HEK293 (cell line): ENCODE data around the gene COPZ1.
A peak's percentile ranks its signal among the peaks of the same experiment; 100 is the strongest.

Experiments used
- EGR2 ChIP-seq: fragments of 450-650 bp; formaldehyde crosslinking; IDR thresholded peaks from 2 replicates; pipeline ENCODE4 v1.5.1; 2016; ENCODE audit warnings: low read depth, missing biosample characterization, missing genetic modification characterization
- KLF7 ChIP-seq: fragments of 450-650 bp; formaldehyde crosslinking; IDR thresholded peaks from 2 replicates; pipeline ENCODE4 v1.5.1; 2016; ENCODE audit warnings: missing biosample characterization, missing genetic modification characterization, borderline replicate concordance
- MYNN ChIP-seq: fragments of 450-650 bp; formaldehyde crosslinking; IDR thresholded peaks from 2 replicates; pipeline ENCODE4 v1.5.1; 2016; ENCODE audit warnings: missing biosample characterization, missing genetic modification characterization, borderline replicate concordance
- PRDM2 ChIP-seq: fragments of 450-650 bp; formaldehyde crosslinking; IDR thresholded peaks from 2 replicates; pipeline ENCODE4 v1.5.1; 2016; ENCODE audit warnings: missing biosample characterization, missing genetic modification characterization, borderline replicate concordance
- SP7 ChIP-seq: fragments of 450-650 bp; formaldehyde crosslinking; IDR thresholded peaks from 2 replicates; pipeline ENCODE4 v1.5.1; 2016; ENCODE audit warnings: missing biosample characterization, missing genetic modification characterization
- TRIM28 ChIP-seq: IDR thresholded peaks from 2 replicates; pipeline ENCODE4 v1.6.1; 2011; ENCODE audit warnings: low read length, control low read depth, borderline replicate concordance
- YY1 ChIP-seq: fragments of 450-650 bp; formaldehyde crosslinking; IDR thresholded peaks from 2 replicates; pipeline ENCODE4 v1.5.1; 2018; ENCODE audit warnings: missing biosample characterization, missing genetic modification characterization
- YY2 ChIP-seq: fragments of 450-650 bp; formaldehyde crosslinking; IDR thresholded peaks from 2 replicates; pipeline ENCODE4 v1.5.1; 2016; ENCODE audit warnings: missing biosample characterization, missing genetic modification characterization
- ZEB2 ChIP-seq: fragments of 450-650 bp; formaldehyde crosslinking; IDR thresholded peaks from 2 replicates; pipeline ENCODE4 v1.5.1; 2016; ENCODE audit warnings: missing biosample characterization, missing genetic modification characterization
- ZFP69B ChIP-seq: fragments of 450-650 bp; formaldehyde crosslinking; IDR thresholded peaks from 2 replicates; pipeline ENCODE4 v1.5.1; 2016; ENCODE audit warnings: missing biosample characterization, missing genetic modification characterization
- ZNF114 ChIP-seq: fragments of 450-650 bp; formaldehyde crosslinking; IDR thresholded peaks from 2 replicates; pipeline ENCODE4 v1.5.0; 2017; ENCODE audit warnings: missing biosample characterization, missing genetic modification characterization
- ZNF2 ChIP-seq: fragments of 450-650 bp; formaldehyde crosslinking; IDR thresholded peaks from 2 replicates; pipeline ENCODE4 v1.5.1; 2016; ENCODE audit warnings: missing biosample characterization, missing genetic modification characterization
- ZNF239 ChIP-seq: fragments of 450-650 bp; formaldehyde crosslinking; IDR thresholded peaks from 2 replicates; pipeline ENCODE4 v1.5.1; 2016; ENCODE audit warnings: missing biosample characterization, missing genetic modification characterization
- ZNF266 ChIP-seq: fragments of 450-650 bp; formaldehyde crosslinking; IDR thresholded peaks from 2 replicates; pipeline ENCODE4 v1.5.1; 2016; ENCODE audit warnings: missing biosample characterization, missing genetic modification characterization, low read depth
- ZNF514 ChIP-seq: fragments of 450-650 bp; formaldehyde crosslinking; IDR thresholded peaks from 2 replicates; pipeline ENCODE4 v1.5.1; 2016; ENCODE audit warnings: missing biosample characterization, missing genetic modification characterization
- ZNF518A ChIP-seq: fragments of 450-650 bp; formaldehyde crosslinking; conservative IDR thresholded peaks from 2 replicates; pipeline ENCODE4 v1.5.1; 2016; ENCODE audit warnings: low read depth, missing biosample characterization, missing genetic modification characterization
- ZNF707 ChIP-seq: fragments of 450-650 bp; formaldehyde crosslinking; IDR thresholded peaks from 2 replicates; pipeline ENCODE4 v1.5.1; 2016; ENCODE audit warnings: missing biosample characterization, missing genetic modification characterization
- ZNF747 ChIP-seq: fragments of 450-650 bp; formaldehyde crosslinking; IDR thresholded peaks from 2 replicates; pipeline ENCODE4 v1.5.1; 2016; ENCODE audit warnings: missing biosample characterization, missing genetic modification characterization
- ZNF776 ChIP-seq: fragments of 450-650 bp; formaldehyde crosslinking; IDR thresholded peaks from 2 replicates; pipeline ENCODE4 v1.5.0; 2017; ENCODE audit warnings: missing biosample characterization, missing genetic modification characterization, borderline replicate concordance
- ZSCAN23 ChIP-seq: fragments of 450-650 bp; formaldehyde crosslinking; IDR thresholded peaks from 2 replicates; pipeline ENCODE4 v1.5.1; 2016; ENCODE audit warnings: missing biosample characterization, missing genetic modification characterization
- TF ChIP-seq, protein P1 (sequence below): fragments of 450-650 bp; formaldehyde crosslinking; IDR thresholded peaks from 2 replicates; pipeline ENCODE4 v1.5.1; 2016; ENCODE audit warnings: missing biosample characterization, missing genetic modification characterization
- TF ChIP-seq, protein P2 (sequence below): IDR thresholded peaks from 2 replicates; pipeline ENCODE4 v1.6.1; 2011; ENCODE audit warnings: mild to moderate bottlenecking, low read depth, low read length, borderline replicate concordance
- TF ChIP-seq, protein P3 (sequence below): fragments of 450-650 bp; formaldehyde crosslinking; IDR thresholded peaks from 2 replicates; pipeline ENCODE4 v1.5.1; 2017; ENCODE audit warnings: missing biosample characterization, mild to moderate bottlenecking, missing genetic modification characterization, moderate library complexity

Gene COPZ1

GRCh38 chr12:54379398-54380201 is 54.7 kb downstream of the COPZ1 start (continued):
- TF ChIP-seq ZNF518A (tag by site-specific recombination) = no peak
- TF ChIP-seq ZFP69B (tag by site-specific recombination) = no peak
- TF ChIP-seq YY1 (tag by site-specific recombination) = 0 out of 2 replicates have a peak, but pooled peaks have one; percentile 36
- no peak for TF ChIP-seq MYNN
- TF ChIP-seq ZNF776 = no peak
- TF ChIP-seq, protein P1, sequence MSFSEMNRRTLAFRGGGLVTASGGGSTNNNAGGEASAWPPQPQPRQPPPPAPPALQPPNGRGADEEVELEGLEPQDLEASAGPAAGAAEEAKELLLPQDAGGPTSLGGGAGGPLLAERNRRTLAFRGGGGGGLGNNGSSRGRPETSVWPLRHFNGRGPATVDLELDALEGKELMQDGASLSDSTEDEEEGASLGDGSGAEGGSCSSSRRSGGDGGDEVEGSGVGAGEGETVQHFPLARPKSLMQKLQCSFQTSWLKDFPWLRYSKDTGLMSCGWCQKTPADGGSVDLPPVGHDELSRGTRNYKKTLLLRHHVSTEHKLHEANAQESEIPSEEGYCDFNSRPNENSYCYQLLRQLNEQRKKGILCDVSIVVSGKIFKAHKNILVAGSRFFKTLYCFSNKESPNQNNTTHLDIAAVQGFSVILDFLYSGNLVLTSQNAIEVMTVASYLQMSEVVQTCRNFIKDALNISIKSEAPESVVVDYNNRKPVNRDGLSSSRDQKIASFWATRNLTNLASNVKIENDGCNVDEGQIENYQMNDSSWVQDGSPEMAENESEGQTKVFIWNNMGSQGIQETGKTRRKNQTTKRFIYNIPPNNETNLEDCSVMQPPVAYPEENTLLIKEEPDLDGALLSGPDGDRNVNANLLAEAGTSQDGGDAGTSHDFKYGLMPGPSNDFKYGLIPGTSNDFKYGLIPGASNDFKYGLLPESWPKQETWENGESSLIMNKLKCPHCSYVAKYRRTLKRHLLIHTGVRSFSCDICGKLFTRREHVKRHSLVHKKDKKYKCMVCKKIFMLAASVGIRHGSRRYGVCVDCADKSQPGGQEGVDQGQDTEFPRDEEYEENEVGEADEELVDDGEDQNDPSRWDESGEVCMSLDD = no peak
- TF ChIP-seq ZNF239 (tag by site-specific recombination) = no peak
- peak; percentile 92 for TF ChIP-seq ZNF2
- peak; percentile 66 for TF ChIP-seq SP7 (tag by site-specific recombination)
- TF ChIP-seq ZNF514 (tag by site-specific recombination) = no peak
- TF ChIP-seq ZNF707 (tag by site-specific recombination) = no peak
- TF ChIP-seq, protein P2, sequence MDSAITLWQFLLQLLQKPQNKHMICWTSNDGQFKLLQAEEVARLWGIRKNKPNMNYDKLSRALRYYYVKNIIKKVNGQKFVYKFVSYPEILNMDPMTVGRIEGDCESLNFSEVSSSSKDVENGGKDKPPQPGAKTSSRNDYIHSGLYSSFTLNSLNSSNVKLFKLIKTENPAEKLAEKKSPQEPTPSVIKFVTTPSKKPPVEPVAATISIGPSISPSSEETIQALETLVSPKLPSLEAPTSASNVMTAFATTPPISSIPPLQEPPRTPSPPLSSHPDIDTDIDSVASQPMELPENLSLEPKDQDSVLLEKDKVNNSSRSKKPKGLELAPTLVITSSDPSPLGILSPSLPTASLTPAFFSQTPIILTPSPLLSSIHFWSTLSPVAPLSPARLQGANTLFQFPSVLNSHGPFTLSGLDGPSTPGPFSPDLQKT = no peak
- no peak for TF ChIP-seq ZNF747 (tag by site-specific recombination)
- TF ChIP-seq YY2 (tag by site-specific recombination) = no peak
- TF ChIP-seq EGR2 = peak; percentile 91
- TF ChIP-seq, protein P3, sequence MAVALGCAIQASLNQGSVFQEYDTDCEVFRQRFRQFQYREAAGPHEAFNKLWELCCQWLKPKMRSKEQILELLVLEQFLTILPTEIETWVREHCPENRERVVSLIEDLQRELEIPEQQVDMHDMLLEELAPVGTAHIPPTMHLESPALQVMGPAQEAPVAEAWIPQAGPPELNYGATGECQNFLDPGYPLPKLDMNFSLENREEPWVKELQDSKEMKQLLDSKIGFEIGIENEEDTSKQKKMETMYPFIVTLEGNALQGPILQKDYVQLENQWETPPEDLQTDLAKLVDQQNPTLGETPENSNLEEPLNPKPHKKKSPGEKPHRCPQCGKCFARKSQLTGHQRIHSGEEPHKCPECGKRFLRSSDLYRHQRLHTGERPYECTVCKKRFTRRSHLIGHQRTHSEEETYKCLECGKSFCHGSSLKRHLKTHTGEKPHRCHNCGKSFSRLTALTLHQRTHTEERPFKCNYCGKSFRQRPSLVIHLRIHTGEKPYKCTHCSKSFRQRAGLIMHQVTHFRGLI = 0 out of 2 replicates have a peak, but pooled peaks have one; percentile 10
- TF ChIP-seq ZNF114 (tag by site-specific recombination) = no peak
- peak; percentile 41; the same call in 1 of the 2 replicates for TF ChIP-seq ZEB2 (tag by site-specific recombination)
- no peak for TF ChIP-seq ZSCAN23
- TF ChIP-seq ZNF266 (tag by site-specific recombination) = no peak
- no peak for TF ChIP-seq TRIM28
- TF ChIP-seq KLF7 (tag by site-specific recombination) = no peak
- TF ChIP-seq PRDM2 (tag by site-specific recombination) = no peak
